HepG2 (cell line): ENCODE measurements around the gene WDR43. TPM values are rescaled to one million over a fixed set of nuclear protein-coding genes. Genes with fewer than 3 reads are reported as not detected.

ENCODE experiments used
- ATAC-seq: fragments of 200-7000 bp; cut with Tn5 transposase; 3 replicates; pipeline ENCODE4 v1.9.1; 2020; ENCODE audit warnings: mild to moderate bottlenecking, moderate library complexity
- BruUV-seq: library from RNA; stranded (reverse); fragments of 400-500 nt; replicated peaks from 2 replicates; lab custom pipeline; 2021; lab: Mats Ljungman, UMichigan
- CTCF ChIA-PET: fragments of 300-600 bp; formaldehyde crosslinking; extraction: SDS; loops from one replicate; lab custom pipeline; 2021; ENCODE audit warnings: low total read pairs, inconsistent platforms, low intra/inter-chr PET ratio; lab: Yijun Ruan, JAX
- POLR2A ChIA-PET: fragments of 350-600 bp; sonication (Branson Sonifier 250); formaldehyde crosslinking; loops from one replicate; lab custom pipeline; 2020; ENCODE audit warnings: antibody characterized with exemption, inconsistent platforms; lab: Yijun Ruan, JAX
- DNase-seq: peaks from one replicate; pipeline ENCODE4 v3.0.0-alpha.2; 2015; ENCODE audit warnings: low spot score
- FAIRE-seq: peaks from 3 replicates; lab custom pipeline; 2011; peaks lifted over from hg19 to GRCh38; lab: Jason Lieb, UNC
- H2AFZ ChIP-seq: one replicate; pipeline ENCODE4 v1.6.1; 2011; ENCODE audit warnings: low read length, inconsistent platforms
- H3K27ac ChIP-seq: fragments of 300-600 bp; 3 replicates; pipeline ENCODE4 v1.8.0; 2011; ENCODE audit warnings: mixed run types, mild to moderate bottlenecking, mixed read lengths, low read length, inconsistent platforms; ENCODE audit not compliant: insufficient read depth; ENCODE audit errors: extremely low read length
- H3K27me3 ChIP-seq, 2 experiments: fragments of 200-600 bp in 1 of 2; 2 replicates in 1 of 2; 3 replicates in 1 of 2; pipeline versions ENCODE4 v1.6.0 to v1.8.0; 2011; ENCODE audit warnings: low read length in 2 of 2, mild to moderate bottlenecking in 2 of 2, moderate library complexity in 2 of 2, inconsistent platforms in 1 of 2; ENCODE audit not compliant: insufficient read depth in 2 of 2, control insufficient read depth in 1 of 2
- H3K36me3 ChIP-seq, 2 experiments: fragments of 200-600 bp in 1 of 2; replicated peaks in 1 of 2; 2 replicates in 1 of 2; 3 replicates in 1 of 2; pipeline versions ENCODE4 v1.5.1 to v1.8.0; 2011; ENCODE audit warnings: low read length in 2 of 2, inconsistent platforms in 1 of 2; ENCODE audit not compliant: insufficient read depth in 2 of 2, control insufficient read depth in 1 of 2
- H3K4me1 ChIP-seq: 2 replicates; pipeline ENCODE4 v1.5.1; 2012; ENCODE audit warnings: low read length, inconsistent platforms; ENCODE audit not compliant: insufficient read depth
- H3K4me2 ChIP-seq: 2 replicates; pipeline ENCODE4 v1.6.0; 2011; ENCODE audit warnings: low read depth, low read length, inconsistent platforms
- H3K4me3 ChIP-seq, 3 experiments: fragments of 200-600 bp in 1 of 3; sonication (generic), shearing (Covaris generic) in 1 of 3; replicated peaks in 1 of 3; 2 replicates each; pipeline ENCODE4 v1.5.1; 2011 to 2016; ENCODE audit warnings: low read length in 3 of 3, inconsistent platforms in 2 of 3, low read depth in 2 of 3, mild to moderate bottlenecking in 2 of 3, control low read depth in 1 of 3, mixed read lengths in 1 of 3; ENCODE audit not compliant: insufficient read depth in 1 of 3
- H3K79me2 ChIP-seq: one replicate; pipeline ENCODE4 v1.6.1; 2011; ENCODE audit warnings: low read length, inconsistent platforms; ENCODE audit not compliant: insufficient read depth
- H3K9ac ChIP-seq: 2 replicates; pipeline ENCODE4 v1.6.0; 2011; ENCODE audit warnings: mild to moderate bottlenecking, low read depth, low read length, inconsistent platforms; ENCODE audit not compliant: insufficient read depth
- H3K9me3 ChIP-seq: 2 replicates; pipeline ENCODE4 v1.5.1; 2012; ENCODE audit warnings: mild to moderate bottlenecking, low read length
- H4K20me1 ChIP-seq: 2 replicates; pipeline ENCODE4 v1.6.0; 2011; ENCODE audit warnings: inconsistent platforms, mild to moderate bottlenecking, low read length, moderate library complexity; ENCODE audit not compliant: insufficient read depth
- ARNT2 ChIP-seq: sonication (generic); formaldehyde crosslinking; IDR thresholded peaks from 2 replicates; pipeline ENCODE4 v1.8.0; 2022; ENCODE audit warnings: mild to moderate bottlenecking, low read depth, missing genetic modification reagents, moderate library complexity
- FOXA3 ChIP-seq: IDR thresholded peaks from 2 replicates; pipeline ENCODE4 v1.6.1; 2016; ENCODE audit warnings: missing genetic modification reagents, missing compliant biosample characterization
- NFKB2 ChIP-seq: sonication (generic); formaldehyde crosslinking; IDR thresholded peaks from 2 replicates; pipeline ENCODE4 v1.4.0; 2020; ENCODE audit warnings: missing genetic modification reagents, borderline replicate concordance
- REPIN1 ChIP-seq: sonication (generic); formaldehyde crosslinking; IDR thresholded peaks from 2 replicates; pipeline ENCODE4 v1.8.0; 2022; ENCODE audit warnings: missing genetic modification reagents, low read depth, mild to moderate bottlenecking, borderline replicate concordance
- ZFP36L2 ChIP-seq: sonication (generic); formaldehyde crosslinking; IDR thresholded peaks from 2 replicates; pipeline ENCODE4 v1.4.0; 2020; ENCODE audit warnings: missing genetic modification reagents
- ZZZ3 ChIP-seq: sonication (generic); formaldehyde crosslinking; IDR thresholded peaks from 2 replicates; pipeline ENCODE4 v1.4.0; 2020; ENCODE audit warnings: missing genetic modification reagents, mild to moderate bottlenecking, borderline replicate concordance
- WGBS: methylation state at CpG from one replicate; pipeline ENCODE4 v1.1.6; 2017; ENCODE audit warnings: low lambda C conversion rate; 5-methylcytosine and 5-hydroxymethylcytosine counted together
- in situ Hi-C: cut with HindIII; loops from 2 replicates; pipeline ENCODE4 v1.10.0; 2017; ENCODE audit warnings: low pct_unique_long_range_greater_than_20kb; ENCODE audit not compliant: extremely low pct_ligation_motif_present
- intact Hi-C: fragments of 100-400 bp; cut with micrococcal nuclease; formaldehyde crosslinking; loops from one replicate; pipeline ENCODE4 v1.10.0; 2022; ENCODE audit not compliant: unreplicated experiment
- polyA plus RNA-seq, 8 experiments: library from polyadenylated mRNA; depleted of rRNA in 3 of 8; stranded (reverse) in 7 of 8; unstranded in 1 of 8; fragments of >200 nt; fragmentation: Illumina TruSeq in 4 of 8; extraction: Trizol in 4 of 8; gene quantifications; 2 replicates each; pipeline versions ENCODE4 v1.2.1 to v1.2.3, GENCODE V29; 2011 to 2016; ENCODE audit warnings: low read depth in 4 of 8, missing spikeins in 1 of 8, mixed read lengths in 1 of 8; ENCODE audit not compliant: insufficient read depth in 1 of 8
- total RNA-seq, 5 experiments: library from RNA; depleted of rRNA; stranded (reverse); fragments of >200 nt; fragmentation: Illumina TruSeq; extraction: Trizol; gene quantifications; 2 replicates each; pipeline ENCODE4 v1.2.3, GENCODE V29; 2016; ENCODE audit warnings: low read depth in 1 of 5
- TF ChIP-seq, protein P1 (sequence below): sonication (generic); formaldehyde crosslinking; IDR thresholded peaks from 2 replicates; pipeline ENCODE4 v1.8.1; 2023; ENCODE audit warnings: missing genetic modification reagents, mild to moderate bottlenecking, borderline replicate concordance
- TF ChIP-seq, protein P2 (sequence below): IDR thresholded peaks from 2 replicates; pipeline ENCODE4 v1.6.1; 2016; ENCODE audit warnings: low read depth, missing genetic modification reagents, missing compliant biosample characterization
- TF ChIP-seq, protein P3 (sequence below): sonication (generic); formaldehyde crosslinking; IDR thresholded peaks from 2 replicates; pipeline ENCODE4 v1.9.0; 2021; ENCODE audit warnings: missing genetic modification reagents, borderline replicate concordance
- TF ChIP-seq, protein P4 (sequence below): sonication (generic); formaldehyde crosslinking; IDR thresholded peaks from 2 replicates; pipeline ENCODE4 v1.8.0; 2022; ENCODE audit warnings: low read depth, missing genetic modification reagents
- TF ChIP-seq, protein P5 (sequence below): sonication (generic); formaldehyde crosslinking; IDR thresholded peaks from 2 replicates; pipeline ENCODE4 v1.5.0; 2020; ENCODE audit warnings: mild to moderate bottlenecking, missing genetic modification reagents

WDR43 gene
- total and polyA plus RNA-seq, 2 of the 13 experiments (the other 11 are each of a cell fraction or from before 2014, with no cell fraction given), result 121 to 167 TPM

DNA sequence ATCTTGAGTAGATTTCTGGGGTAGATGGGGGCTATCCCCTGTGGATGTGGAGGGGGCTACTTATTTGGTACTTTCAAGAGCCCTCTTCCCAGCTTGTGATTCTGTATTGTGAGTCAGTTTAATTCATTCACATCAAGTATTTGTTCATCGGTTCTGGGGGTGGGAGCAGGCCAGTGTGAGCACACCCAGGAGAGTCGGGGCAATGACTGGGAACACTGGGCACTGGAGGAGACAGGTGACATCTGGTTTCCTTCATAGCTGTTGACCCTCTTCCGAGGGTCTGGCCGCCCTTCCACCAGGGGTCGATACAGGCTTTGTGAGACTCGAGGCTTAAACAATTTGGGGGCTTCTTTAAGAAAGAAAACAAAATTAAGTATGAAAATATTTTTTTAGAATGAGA lies 84.1 kb downstream of the WDR43 start:
- no peaks in the 10 kb centered on the region for H3K36me3 ChIP-seq
- no TSS peak for BruUV-seq
- H4K20me1 ChIP-seq, result no peaks in the 10 kb centered on the region
- no peak for ATAC-seq
- H3K4me3 ChIP-seq, result no peak overlapping the region
- H2AFZ ChIP-seq, result no peak overlapping the region
- H3K27ac ChIP-seq, result no peak overlapping the region
- peaks cover 4 to 26% of the 10 kb centered on the region in 2 experiments; a peak in 3 of 5 replicates for H3K27me3 ChIP-seq
- H3K4me2 ChIP-seq, result no peak overlapping the region
- intact Hi-C loops (no loop called here), in situ Hi-C loops (loop anchor here (25.0 kb wide), 1 partner anchor 859 kb away; no protein-coding TSS in a partner anchor)
- H3K79me2 ChIP-seq, result no peaks in the 10 kb centered on the region
- 6% methylated on average over 6 of the region's 6 CpGs for WGBS
- POLR2A ChIA-PET, result no interaction called here
- no peak for DNase-seq
- CTCF ChIA-PET, result no interaction called here
- no peak for FAIRE-seq
- H3K9ac ChIP-seq, result no peak overlapping the region
- peaks cover 5% of the 10 kb centered on the region; the same call in 1 of the 2 replicates for H3K4me1 ChIP-seq
- no peaks in the 10 kb centered on the region for H3K9me3 ChIP-seq
- TF ChIP-seq REPIN1 (CRISPR knock-in tag) (no peak), FOXA3 (CRISPR knock-in tag) (no peak), ZZZ3 (no peak), ZFP36L2 (CRISPR knock-in tag) (no peak), NFKB2 (CRISPR knock-in tag) (no peak), ARNT2 (CRISPR knock-in tag) (no peak)
- TF ChIP-seq, protein P1, sequence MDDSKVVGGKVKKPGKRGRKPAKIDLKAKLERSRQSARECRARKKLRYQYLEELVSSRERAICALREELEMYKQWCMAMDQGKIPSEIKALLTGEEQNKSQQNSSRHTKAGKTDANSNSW (CRISPR knock-in tag), result no peak
- TF ChIP-seq, protein P2, sequence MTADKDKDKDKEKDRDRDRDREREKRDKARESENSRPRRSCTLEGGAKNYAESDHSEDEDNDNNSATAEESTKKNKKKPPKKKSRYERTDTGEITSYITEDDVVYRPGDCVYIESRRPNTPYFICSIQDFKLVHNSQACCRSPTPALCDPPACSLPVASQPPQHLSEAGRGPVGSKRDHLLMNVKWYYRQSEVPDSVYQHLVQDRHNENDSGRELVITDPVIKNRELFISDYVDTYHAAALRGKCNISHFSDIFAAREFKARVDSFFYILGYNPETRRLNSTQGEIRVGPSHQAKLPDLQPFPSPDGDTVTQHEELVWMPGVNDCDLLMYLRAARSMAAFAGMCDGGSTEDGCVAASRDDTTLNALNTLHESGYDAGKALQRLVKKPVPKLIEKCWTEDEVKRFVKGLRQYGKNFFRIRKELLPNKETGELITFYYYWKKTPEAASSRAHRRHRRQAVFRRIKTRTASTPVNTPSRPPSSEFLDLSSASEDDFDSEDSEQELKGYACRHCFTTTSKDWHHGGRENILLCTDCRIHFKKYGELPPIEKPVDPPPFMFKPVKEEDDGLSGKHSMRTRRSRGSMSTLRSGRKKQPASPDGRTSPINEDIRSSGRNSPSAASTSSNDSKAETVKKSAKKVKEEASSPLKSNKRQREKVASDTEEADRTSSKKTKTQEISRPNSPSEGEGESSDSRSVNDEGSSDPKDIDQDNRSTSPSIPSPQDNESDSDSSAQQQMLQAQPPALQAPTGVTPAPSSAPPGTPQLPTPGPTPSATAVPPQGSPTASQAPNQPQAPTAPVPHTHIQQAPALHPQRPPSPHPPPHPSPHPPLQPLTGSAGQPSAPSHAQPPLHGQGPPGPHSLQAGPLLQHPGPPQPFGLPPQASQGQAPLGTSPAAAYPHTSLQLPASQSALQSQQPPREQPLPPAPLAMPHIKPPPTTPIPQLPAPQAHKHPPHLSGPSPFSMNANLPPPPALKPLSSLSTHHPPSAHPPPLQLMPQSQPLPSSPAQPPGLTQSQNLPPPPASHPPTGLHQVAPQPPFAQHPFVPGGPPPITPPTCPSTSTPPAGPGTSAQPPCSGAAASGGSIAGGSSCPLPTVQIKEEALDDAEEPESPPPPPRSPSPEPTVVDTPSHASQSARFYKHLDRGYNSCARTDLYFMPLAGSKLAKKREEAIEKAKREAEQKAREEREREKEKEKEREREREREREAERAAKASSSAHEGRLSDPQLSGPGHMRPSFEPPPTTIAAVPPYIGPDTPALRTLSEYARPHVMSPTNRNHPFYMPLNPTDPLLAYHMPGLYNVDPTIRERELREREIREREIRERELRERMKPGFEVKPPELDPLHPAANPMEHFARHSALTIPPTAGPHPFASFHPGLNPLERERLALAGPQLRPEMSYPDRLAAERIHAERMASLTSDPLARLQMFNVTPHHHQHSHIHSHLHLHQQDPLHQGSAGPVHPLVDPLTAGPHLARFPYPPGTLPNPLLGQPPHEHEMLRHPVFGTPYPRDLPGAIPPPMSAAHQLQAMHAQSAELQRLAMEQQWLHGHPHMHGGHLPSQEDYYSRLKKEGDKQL (CRISPR knock-in tag), result no peak
- TF ChIP-seq, protein P3, sequence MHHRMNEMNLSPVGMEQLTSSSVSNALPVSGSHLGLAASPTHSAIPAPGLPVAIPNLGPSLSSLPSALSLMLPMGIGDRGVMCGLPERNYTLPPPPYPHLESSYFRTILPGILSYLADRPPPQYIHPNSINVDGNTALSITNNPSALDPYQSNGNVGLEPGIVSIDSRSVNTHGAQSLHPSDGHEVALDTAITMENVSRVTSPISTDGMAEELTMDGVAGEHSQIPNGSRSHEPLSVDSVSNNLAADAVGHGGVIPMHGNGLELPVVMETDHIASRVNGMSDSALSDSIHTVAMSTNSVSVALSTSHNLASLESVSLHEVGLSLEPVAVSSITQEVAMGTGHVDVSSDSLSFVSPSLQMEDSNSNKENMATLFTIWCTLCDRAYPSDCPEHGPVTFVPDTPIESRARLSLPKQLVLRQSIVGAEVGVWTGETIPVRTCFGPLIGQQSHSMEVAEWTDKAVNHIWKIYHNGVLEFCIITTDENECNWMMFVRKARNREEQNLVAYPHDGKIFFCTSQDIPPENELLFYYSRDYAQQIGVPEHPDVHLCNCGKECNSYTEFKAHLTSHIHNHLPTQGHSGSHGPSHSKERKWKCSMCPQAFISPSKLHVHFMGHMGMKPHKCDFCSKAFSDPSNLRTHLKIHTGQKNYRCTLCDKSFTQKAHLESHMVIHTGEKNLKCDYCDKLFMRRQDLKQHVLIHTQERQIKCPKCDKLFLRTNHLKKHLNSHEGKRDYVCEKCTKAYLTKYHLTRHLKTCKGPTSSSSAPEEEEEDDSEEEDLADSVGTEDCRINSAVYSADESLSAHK (CRISPR knock-in tag), result no peak
- TF ChIP-seq, protein P4, sequence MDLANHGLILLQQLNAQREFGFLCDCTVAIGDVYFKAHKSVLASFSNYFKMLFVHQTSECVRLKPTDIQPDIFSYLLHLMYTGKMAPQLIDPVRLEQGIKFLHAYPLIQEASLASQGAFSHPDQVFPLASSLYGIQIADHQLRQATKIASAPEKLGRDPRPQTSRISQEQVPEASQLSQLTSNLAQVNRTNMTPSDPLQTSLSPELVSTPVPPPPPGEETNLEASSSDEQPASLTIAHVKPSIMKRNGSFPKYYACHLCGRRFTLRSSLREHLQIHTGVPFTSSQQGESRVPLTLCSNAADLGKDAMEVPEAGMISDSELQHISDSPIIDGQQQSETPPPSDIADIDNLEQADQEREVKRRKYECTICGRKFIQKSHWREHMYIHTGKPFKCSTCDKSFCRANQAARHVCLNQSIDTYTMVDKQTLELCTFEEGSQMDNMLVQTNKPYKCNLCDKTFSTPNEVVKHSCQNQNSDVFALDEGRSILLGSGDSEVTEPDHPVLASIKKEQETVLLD (CRISPR knock-in tag), result no peak
- TF ChIP-seq, protein P5, sequence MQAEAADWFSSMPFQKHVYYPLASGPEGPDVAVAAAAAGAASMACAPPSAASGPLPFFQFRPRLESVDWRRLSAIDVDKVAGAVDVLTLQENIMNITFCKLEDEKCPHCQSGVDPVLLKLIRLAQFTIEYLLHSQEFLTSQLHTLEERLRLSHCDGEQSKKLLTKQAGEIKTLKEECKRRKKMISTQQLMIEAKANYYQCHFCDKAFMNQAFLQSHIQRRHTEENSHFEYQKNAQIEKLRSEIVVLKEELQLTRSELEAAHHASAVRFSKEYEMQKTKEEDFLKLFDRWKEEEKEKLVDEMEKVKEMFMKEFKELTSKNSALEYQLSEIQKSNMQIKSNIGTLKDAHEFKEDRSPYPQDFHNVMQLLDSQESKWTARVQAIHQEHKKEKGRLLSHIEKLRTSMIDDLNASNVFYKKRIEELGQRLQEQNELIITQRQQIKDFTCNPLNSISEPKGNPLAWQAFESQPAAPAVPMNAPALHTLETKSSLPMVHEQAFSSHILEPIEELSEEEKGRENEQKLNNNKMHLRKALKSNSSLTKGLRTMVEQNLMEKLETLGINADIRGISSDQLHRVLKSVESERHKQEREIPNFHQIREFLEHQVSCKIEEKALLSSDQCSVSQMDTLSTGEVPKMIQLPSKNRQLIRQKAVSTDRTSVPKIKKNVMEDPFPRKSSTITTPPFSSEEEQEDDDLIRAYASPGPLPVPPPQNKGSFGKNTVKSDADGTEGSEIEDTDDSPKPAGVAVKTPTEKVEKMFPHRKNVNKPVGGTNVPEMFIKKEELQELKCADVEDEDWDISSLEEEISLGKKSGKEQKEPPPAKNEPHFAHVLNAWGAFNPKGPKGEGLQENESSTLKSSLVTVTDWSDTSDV (CRISPR knock-in tag), result no peak
